Hematopoietic multipotent progenitor cell (in vitro differentiated cells): ENCODE results near the gene STXBP5. TPM values are rescaled to one million over a fixed set of nuclear protein-coding genes. Genes with fewer than 3 reads are reported as not detected.
"Not testable (repeated sequence)": the region's sequence is repeated elsewhere in the genome, so short reads cannot be mapped to it uniquely, and the experiment has no call there.

Source experiments
- DNase-seq, 3 donors: peaks; one replicate each; pipeline ENCODE4 v3.0.0-alpha.2; 2011 to 2015; ENCODE audit warnings: low read depth in 2 of 3, low spot score in 2 of 3
- total RNA-seq: library from RNA; depleted of rRNA; stranded (reverse); fragments of >200 nt; gene quantifications from one replicate; pipeline ENCODE4 v1.2.3, GENCODE V29; 2012

STXBP5 gene
- total RNA-seq, 1 donor, result 39.3 TPM

GRCh38 chr6:147234685-147235084 lies 30.5 kb downstream of the STXBP5 start:
- no peak for DNase-seq

- DNase-seq, result no peak
These were observed 33.9 kb downstream of the STXBP5 start for GRCh38 chr6:147238164-147238563.

- no peak for DNase-seq
These were observed 34.7 kb downstream of the STXBP5 start for GRCh38 chr6:147238906-147239305.

- DNase-seq, result no peak
These were observed 40.6 kb downstream of the STXBP5 start for GRCh38 chr6:147244832-147245231.

- DNase-seq, result no peak
These were observed 41.5 kb downstream of the STXBP5 start for GRCh38 chr6:147245693-147246092.

- DNase-seq, result no peak
These were observed 42.8 kb downstream of the STXBP5 start for GRCh38 chr6:147246853-147247635.

- no peak for DNase-seq
These were observed 44.6 kb downstream of the STXBP5 start for GRCh38 chr6:147248859-147249258.

- no peak for DNase-seq
These were observed 46.9 kb downstream of the STXBP5 start for GRCh38 chr6:147251072-147251471.

GRCh38 chr6:147254929-147255473 lies 50.8 kb downstream of the STXBP5 start:
- DNase-seq, result not testable (repeated sequence)

- DNase-seq, result no peak
These were observed 51.9 kb downstream of the STXBP5 start for GRCh38 chr6:147255948-147256674.

- DNase-seq, result no peak
These were observed 53.5 kb downstream of the STXBP5 start for GRCh38 chr6:147257760-147258159.

- no peak for DNase-seq
These were observed 55.9 kb downstream of the STXBP5 start for GRCh38 chr6:147260091-147260490.

GRCh38 chr6:147262946-147263345 lies 58.7 kb downstream of the STXBP5 start:
- no peak for DNase-seq

GRCh38 chr6:147266821-147267220 lies 62.6 kb downstream of the STXBP5 start:
- no peak for DNase-seq

- DNase-seq, result no peak
These were observed 63.4 kb downstream of the STXBP5 start for GRCh38 chr6:147267658-147268057.

GRCh38 chr6:147268254-147268653 lies 64.0 kb downstream of the STXBP5 start:
- DNase-seq, result no peak

- no peak for DNase-seq
These were observed 69.8 kb downstream of the STXBP5 start for GRCh38 chr6:147274012-147274411.

- no peak for DNase-seq
These were observed 70.6 kb downstream of the STXBP5 start for GRCh38 chr6:147274776-147275175.

GRCh38 chr6:147278891-147279290 lies 74.7 kb downstream of the STXBP5 start:
- DNase-seq, result no peak

GRCh38 chr6:147279427-147279826 lies 75.2 kb downstream of the STXBP5 start:
- no peak for DNase-seq

- DNase-seq, result no peak
These were observed 77.8 kb downstream of the STXBP5 start for GRCh38 chr6:147281895-147282565.
